GM23248 (cell line): ENCODE measurements around the gene IL19. TPM values are rescaled to one million over a fixed set of nuclear protein-coding genes. Genes with fewer than 3 reads are reported as not detected.

Source experiments
- DNase-seq: peaks from one replicate; pipeline ENCODE4 v3.0.0-alpha.2; 2015
- H2AFZ ChIP-seq: fragments of 200-600 bp; sonication (generic); 2 replicates; pipeline ENCODE4 v1.6.1; 2016; ENCODE audit warnings: antibody characterized with exemption
- H3F3A ChIP-seq: fragments of 200-600 bp; sonication (generic); 2 replicates; pipeline ENCODE4 v1.6.1; 2016; ENCODE audit warnings: mild to moderate bottlenecking, antibody characterized with exemption, mixed run types; ENCODE audit not compliant: insufficient read depth
- H3K27ac ChIP-seq: fragments of 200-600 bp; sonication (generic); 2 replicates; pipeline ENCODE4 v1.5.1; 2016; ENCODE audit warnings: mild to moderate bottlenecking
- H3K27me3 ChIP-seq: fragments of 200-600 bp; sonication (generic); replicated peaks from 2 replicates; pipeline ENCODE4 v1.6.1; 2016; ENCODE audit warnings: mild to moderate bottlenecking; ENCODE audit not compliant: insufficient read depth
- H3K36me3 ChIP-seq: fragments of 200-600 bp; sonication (generic); 2 replicates; pipeline ENCODE4 v1.6.1; 2016; ENCODE audit warnings: low read depth, mild to moderate bottlenecking
- H3K4me1 ChIP-seq: fragments of 200-600 bp; sonication (generic); 2 replicates; pipeline ENCODE4 v1.6.1; 2016; ENCODE audit warnings: mild to moderate bottlenecking; ENCODE audit not compliant: insufficient read depth
- H3K4me2 ChIP-seq: fragments of 200-600 bp; sonication (generic); one replicate; pipeline ENCODE4 v1.6.1; 2016; ENCODE audit warnings: mild to moderate bottlenecking; ENCODE audit not compliant: unreplicated experiment
- H3K4me3 ChIP-seq: fragments of 200-600 bp; sonication (generic); 2 replicates; pipeline ENCODE4 v1.5.1; 2016; ENCODE audit warnings: mild to moderate bottlenecking
- H3K79me2 ChIP-seq: fragments of 200-600 bp; sonication (generic); 2 replicates; pipeline ENCODE4 v1.6.1; 2016; ENCODE audit warnings: mild to moderate bottlenecking; ENCODE audit not compliant: insufficient read depth
- H3K9ac ChIP-seq: fragments of 200-600 bp; sonication (generic); 2 replicates; pipeline ENCODE4 v1.6.1; 2016; ENCODE audit warnings: mild to moderate bottlenecking
- H3K9me2 ChIP-seq: fragments of 200-600 bp; sonication (generic); 2 replicates; pipeline ENCODE4 v1.6.1; 2016; ENCODE audit warnings: mixed run types, mild to moderate bottlenecking, moderate library complexity; ENCODE audit not compliant: insufficient read depth
- H3K9me3 ChIP-seq: fragments of 200-600 bp; sonication (generic); one replicate; pipeline ENCODE4 v1.6.1; 2017; ENCODE audit warnings: low read depth
- H4K20me1 ChIP-seq: fragments of 200-600 bp; sonication (generic); 2 replicates; pipeline ENCODE4 v1.6.0; 2016; ENCODE audit not compliant: insufficient read depth
- EZH2 ChIP-seq: fragments of 200-600 bp; sonication (generic); IDR thresholded peaks from 2 replicates; pipeline ENCODE4 v1.6.1; 2018; ENCODE audit warnings: antibody characterized with exemption, mild to moderate bottlenecking; ENCODE audit not compliant: insufficient read depth, poor library complexity, severe bottlenecking
- EZH2phosphoT487 ChIP-seq: fragments of 200-600 bp; sonication (generic); IDR thresholded peaks from 2 replicates; pipeline ENCODE4 v1.6.1; 2018; ENCODE audit warnings: antibody characterized with exemption, moderate library complexity, mild to moderate bottlenecking, low read depth; ENCODE audit not compliant: insufficient read depth
- WGBS, 2 experiments: methylation state at CpG; one replicate each; pipeline ENCODE4 v1.1.6; 2015 to 2017; ENCODE audit warnings: low lambda C conversion rate in 2 of 2, low coverage in 1 of 2; ENCODE audit errors: missing lambda C conversion rate in 2 of 2; 5-methylcytosine and 5-hydroxymethylcytosine counted together
- in situ Hi-C: fragments of 300-500 bp; cut with MboI; formaldehyde crosslinking; loops from 2 replicates; pipeline ENCODE4 v1.15.0; 2020
- polyA plus RNA-seq: library from polyadenylated mRNA; unstranded; fragments of >200 nt; fragmentation: Nextera tagmentation; extraction: Ambion mirVana; gene quantifications from 2 replicates; pipeline ENCODE4 v1.2.1, GENCODE V29; 2016
- total RNA-seq: library from RNA; depleted of rRNA; stranded (reverse); fragments of >200 nt; shearing (Covaris generic); gene quantifications from 2 replicates; pipeline ENCODE4 v1.2.3, GENCODE V29; 2014

The IL19 gene
- total and polyA plus RNA-seq, 2 experiments from 2014 or later = not detected

GRCh38 chr1:206828765-206829164 is 58.2 kb downstream of the IL19 start:
- Histone ChIP-seq H3K4me2 (no peak overlapping the region), H3K9ac (no peak overlapping the region), H2AFZ (no peak overlapping the region), H3K4me3 (no peak overlapping the region), H3K27me3 (no peaks in the 10 kb centered on the region; the same call in none of the 2 replicates), H4K20me1 (no peaks in the 10 kb centered on the region), H3F3A (no peaks in the 10 kb centered on the region), H3K27ac (no peak overlapping the region), H3K79me2 (no peaks in the 10 kb centered on the region), H3K36me3 (no peaks in the 10 kb centered on the region), H3K4me1 (peaks cover 7% of the 10 kb centered on the region; the same call in 1 of the 2 replicates), H3K9me2 (no peaks in the 10 kb centered on the region), H3K9me3 (no peaks in the 10 kb centered on the region)
- no peak for TF ChIP-seq EZH2
- WGBS, 2 experiments = 54 to 62% methylated on average over 4 of the region's 4 CpGs
- in situ Hi-C loops = no loop called here
- DNase-seq = no peak

- no peak overlapping the region for H3K4me2 ChIP-seq
- H3K27ac ChIP-seq = no peak overlapping the region
- TF ChIP-seq EZH2 (no peak), EZH2phosphoT487 (no peak)
- no peaks in the 10 kb centered on the region for H3K79me2 ChIP-seq
- no peaks in the 10 kb centered on the region for H3K9me2 ChIP-seq
- H2AFZ ChIP-seq = no peak overlapping the region
- no peaks in the 10 kb centered on the region for H3K36me3 ChIP-seq
- H3K27me3 ChIP-seq = no peaks in the 10 kb centered on the region; the same call in none of the 2 replicates
- H4K20me1 ChIP-seq = no peaks in the 10 kb centered on the region
- no peak overlapping the region for H3K4me3 ChIP-seq
- no peak overlapping the region for H3K9ac ChIP-seq
- in situ Hi-C loops = no loop called here
- DNase-seq = no peak
- no peaks in the 10 kb centered on the region for H3F3A ChIP-seq
- H3K4me1 ChIP-seq = peaks cover 2% of the 10 kb centered on the region; the same call in 1 of the 2 replicates
- WGBS, 2 experiments = 71 to 80% methylated on average over 6 of the region's 6 CpGs
- no peaks in the 10 kb centered on the region for H3K9me3 ChIP-seq
These were observed 58.7 kb downstream of the IL19 start for GRCh38 chr1:206829282-206829681.

- H3F3A ChIP-seq = no peaks in the 10 kb centered on the region
- H3K4me2 ChIP-seq = no peak overlapping the region
- H4K20me1 ChIP-seq = no peaks in the 10 kb centered on the region
- no peaks in the 10 kb centered on the region for H3K4me1 ChIP-seq
- H3K27ac ChIP-seq = no peak overlapping the region
- no peak overlapping the region for H3K4me3 ChIP-seq
- DNase-seq = no peak
- in situ Hi-C loops = no loop called here
- H3K79me2 ChIP-seq = no peaks in the 10 kb centered on the region
- H3K36me3 ChIP-seq = no peaks in the 10 kb centered on the region
- TF ChIP-seq EZH2phosphoT487 = no peak
- no peak for TF ChIP-seq EZH2
- H3K9me2 ChIP-seq = no peaks in the 10 kb centered on the region
- no peaks in the 10 kb centered on the region for H3K9me3 ChIP-seq
- WGBS, 2 experiments = 54 to 62% methylated on average over 2 of the region's 2 CpGs
- no peak overlapping the region for H3K9ac ChIP-seq
- no peaks in the 10 kb centered on the region; the same call in none of the 2 replicates for H3K27me3 ChIP-seq
- no peak overlapping the region for H2AFZ ChIP-seq
These were observed 59.3 kb downstream of the IL19 start for GRCh38 chr1:206829875-206830274.

GRCh38 chr1:206831650-206832049 is 61.1 kb downstream of the IL19 start:
- H3F3A ChIP-seq = no peaks in the 10 kb centered on the region
- H3K4me2 ChIP-seq = no peak overlapping the region
- H3K79me2 ChIP-seq = no peaks in the 10 kb centered on the region
- H3K36me3 ChIP-seq = no peaks in the 10 kb centered on the region
- no peak overlapping the region for H3K27ac ChIP-seq
- H3K27me3 ChIP-seq = no peaks in the 10 kb centered on the region; the same call in none of the 2 replicates
- no peak overlapping the region for H2AFZ ChIP-seq
- no peak for DNase-seq
- H3K9me2 ChIP-seq = no peaks in the 10 kb centered on the region
- H3K4me3 ChIP-seq = no peak overlapping the region
- no peak overlapping the region for H3K9ac ChIP-seq
- 67 to 70% methylated on average over 4 of the region's 4 CpGs for WGBS, 2 experiments
- no peaks in the 10 kb centered on the region for H3K9me3 ChIP-seq
- in situ Hi-C loops = no loop called here
- no peaks in the 10 kb centered on the region for H4K20me1 ChIP-seq
- TF ChIP-seq EZH2phosphoT487 (no peak), EZH2 (no peak)
- H3K4me1 ChIP-seq = no peaks in the 10 kb centered on the region

GRCh38 chr1:206832352-206832880 is 61.8 kb downstream of the IL19 start:
- H3K27me3 ChIP-seq = no peaks in the 10 kb centered on the region; the same call in none of the 2 replicates
- H3K4me1 ChIP-seq = no peaks in the 10 kb centered on the region
- no peaks in the 10 kb centered on the region for H3F3A ChIP-seq
- no peak overlapping the region for H2AFZ ChIP-seq
- H3K4me2 ChIP-seq = no peak overlapping the region
- in situ Hi-C loops = no loop called here
- no peak overlapping the region for H3K9ac ChIP-seq
- no peaks in the 10 kb centered on the region for H3K79me2 ChIP-seq
- no peaks in the 10 kb centered on the region for H3K36me3 ChIP-seq
- H3K27ac ChIP-seq = no peak overlapping the region
- TF ChIP-seq EZH2 (no peak), EZH2phosphoT487 (no peak)
- no peaks in the 10 kb centered on the region for H4K20me1 ChIP-seq
- H3K4me3 ChIP-seq = no peak overlapping the region
- DNase-seq = no peak
- no peaks in the 10 kb centered on the region for H3K9me2 ChIP-seq
- 26 to 47% methylated on average over 2 of the region's 2 CpGs for WGBS, 2 experiments
- H3K9me3 ChIP-seq = no peaks in the 10 kb centered on the region
